GM12878 (cell line): Measurements from ENCODE around the gene LSM2.

Experiments
- EGR1 ChIP-seq, 2 experiments: IDR thresholded peaks; 1 replicate in 1 of 2; 2 replicates in 1 of 2; pipeline ENCODE4 v1.6.1; 2011 to 2012; ENCODE audit warnings: low read depth in 2 of 2, low read length in 2 of 2, borderline replicate concordance in 1 of 2, mild to moderate bottlenecking in 1 of 2, moderate library complexity in 1 of 2
- ETV6 ChIP-seq, 2 experiments: fragments of 450-650 bp in 1 of 2; IDR thresholded peaks in 1 of 2; conservative IDR thresholded peaks in 1 of 2; 2 replicates each; pipeline ENCODE4 v1.6.1; 2014; ENCODE audit warnings: antibody characterized with exemption in 1 of 2, borderline replicate concordance in 1 of 2, low read depth in 1 of 2, mild to moderate bottlenecking in 1 of 2, moderate library complexity in 1 of 2
- EZH2 ChIP-seq: IDR thresholded peaks from 2 replicates; pipeline ENCODE4 v1.6.1; 2012; ENCODE audit warnings: low read depth, mild to moderate bottlenecking, control low read depth, inconsistent platforms, low read length, borderline replicate concordance; ENCODE audit not compliant: control insufficient read depth
- FOXM1 ChIP-seq: IDR thresholded peaks from 2 replicates; pipeline ENCODE4 v1.6.1; 2012; ENCODE audit warnings: low read depth, mild to moderate bottlenecking, inconsistent platforms, low read length, moderate library complexity
- MXI1 ChIP-seq: fragments of 150-350 bp; IDR thresholded peaks from 2 replicates; pipeline ENCODE4 v1.6.1; 2011; ENCODE audit warnings: low read depth, mild to moderate bottlenecking, inconsistent platforms, low read length, improper control_type of control experiment
- TAF1 ChIP-seq: IDR thresholded peaks from 2 replicates; pipeline ENCODE4 v1.6.1; 2011; ENCODE audit warnings: mild to moderate bottlenecking, low read depth, low read length, borderline replicate concordance
- ZNF274 ChIP-seq: IDR thresholded peaks from one replicate; pipeline ENCODE4 v1.8.0; 2011; ENCODE audit not compliant: insufficient read length, insufficient read depth
- TF ChIP-seq, protein P1 (sequence below), 3 experiments: IDR thresholded peaks in 2 of 3; conservative IDR thresholded peaks in 1 of 3; 2 replicates each; pipeline ENCODE4 v1.5.1; 2011; ENCODE audit warnings: low read depth in 3 of 3, low read length in 3 of 3, mild to moderate bottlenecking in 3 of 3, control low read depth in 2 of 3, moderate library complexity in 2 of 3, inconsistent platforms in 1 of 3, mixed read lengths in 1 of 3; ENCODE audit not compliant: control insufficient read depth in 2 of 3, insufficient read depth in 1 of 3; ENCODE audit errors: extremely low read depth in 1 of 3

DNA sequence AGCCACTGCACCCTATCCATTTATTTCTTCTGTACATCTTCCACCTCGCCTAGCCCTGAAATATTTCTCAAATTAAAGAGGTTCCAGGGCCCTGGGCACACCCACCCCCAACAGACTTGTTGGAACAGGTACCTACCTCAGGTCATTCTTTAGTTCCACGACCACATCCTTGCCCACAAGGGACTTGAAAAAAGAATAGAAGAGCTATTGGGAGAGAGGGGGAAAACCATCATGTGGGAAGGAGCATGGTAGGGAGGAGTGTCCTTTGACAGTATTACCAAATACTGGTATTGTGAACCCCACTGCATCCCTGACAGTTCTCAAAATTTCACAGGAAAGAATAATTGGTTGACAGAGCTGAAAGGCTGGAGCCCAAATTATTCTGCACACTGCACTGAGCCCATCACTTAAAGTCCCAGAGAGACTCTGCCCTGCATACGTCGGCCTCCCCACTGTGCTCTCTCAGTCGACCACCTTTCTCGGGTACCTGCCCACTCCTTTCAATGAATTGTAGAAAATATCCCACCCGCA lies 762 bp downstream of the LSM2 start:
- TF ChIP-seq EZH2 (no peak), TAF1 (no peak), ZNF274 (no peak), FOXM1 (no peak), ETV6 (conservative IDR thresholded peaks at IDR 0.05 in 1 of 2, IDR thresholded peaks at IDR 0.05 in 1 of 2; ENCODE audit: borderline replicate concordance in 1 of 2, low read depth in 1 of 2) (no peak), EGR1 (IDR thresholded peaks at IDR 0.05; ENCODE audit: borderline replicate concordance in 1 of 2, low read depth in 2 of 2, low read length in 2 of 2) (no peak), MXI1 (no peak)
- TF ChIP-seq, protein P1, sequence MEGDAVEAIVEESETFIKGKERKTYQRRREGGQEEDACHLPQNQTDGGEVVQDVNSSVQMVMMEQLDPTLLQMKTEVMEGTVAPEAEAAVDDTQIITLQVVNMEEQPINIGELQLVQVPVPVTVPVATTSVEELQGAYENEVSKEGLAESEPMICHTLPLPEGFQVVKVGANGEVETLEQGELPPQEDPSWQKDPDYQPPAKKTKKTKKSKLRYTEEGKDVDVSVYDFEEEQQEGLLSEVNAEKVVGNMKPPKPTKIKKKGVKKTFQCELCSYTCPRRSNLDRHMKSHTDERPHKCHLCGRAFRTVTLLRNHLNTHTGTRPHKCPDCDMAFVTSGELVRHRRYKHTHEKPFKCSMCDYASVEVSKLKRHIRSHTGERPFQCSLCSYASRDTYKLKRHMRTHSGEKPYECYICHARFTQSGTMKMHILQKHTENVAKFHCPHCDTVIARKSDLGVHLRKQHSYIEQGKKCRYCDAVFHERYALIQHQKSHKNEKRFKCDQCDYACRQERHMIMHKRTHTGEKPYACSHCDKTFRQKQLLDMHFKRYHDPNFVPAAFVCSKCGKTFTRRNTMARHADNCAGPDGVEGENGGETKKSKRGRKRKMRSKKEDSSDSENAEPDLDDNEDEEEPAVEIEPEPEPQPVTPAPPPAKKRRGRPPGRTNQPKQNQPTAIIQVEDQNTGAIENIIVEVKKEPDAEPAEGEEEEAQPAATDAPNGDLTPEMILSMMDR (IDR thresholded peaks at IDR 0.05 in 2 of 3, conservative IDR thresholded peaks at IDR 0.05 in 1 of 3; ENCODE audit: control insufficient read depth in 2 of 3, extremely low read depth in 1 of 3, insufficient read depth in 1 of 3, low read depth in 3 of 3, low read length in 3 of 3), result no peak
